NCI-H526 (cell line): Measurements from ENCODE around the gene MYO15A.

Experiments used
- DNase-seq, 2 experiments: peaks; one replicate each; lab custom pipeline; 2025; lab: John Stamatoyannopoulos, UW

The MYO15A gene

GRCh38 chr17:18108401-18109312 is at the start of gene MYO15A:
Gene MYO15A (plus strand): TSS chr17:18108756. CDS start chr17:18118801, 10,045 bp downstream.
- no peak for DNase-seq

- DNase-seq: no peak
These were observed 49.3 kb upstream of the MYO15A start for GRCh38 chr17:18059283-18059682.

GRCh38 chr17:18064053-18064452 is 44.5 kb upstream of the MYO15A start:
- no peak for DNase-seq

- no peak for DNase-seq
These were observed 43.0 kb upstream of the MYO15A start for GRCh38 chr17:18065546-18065945.

- no peak for DNase-seq
These were observed 41.7 kb upstream of the MYO15A start for GRCh38 chr17:18066866-18067265.

GRCh38 chr17:18069101-18069500 is 39.5 kb upstream of the MYO15A start:
- no peak for DNase-seq

GRCh38 chr17:18070861-18071340 is 37.7 kb upstream of the MYO15A start:
- no peak for DNase-seq

GRCh38 chr17:18071751-18072150 is 36.8 kb upstream of the MYO15A start:
- DNase-seq: no peak

GRCh38 chr17:18074566-18075272 is 33.8 kb upstream of the MYO15A start:
- DNase-seq: no peak

- no peak for DNase-seq
These were observed 31.6 kb upstream of the MYO15A start for GRCh38 chr17:18076936-18077335.

- no peak for DNase-seq
These were observed 29.0 kb upstream of the MYO15A start for GRCh38 chr17:18079543-18079942.

GRCh38 chr17:18084256-18084655 is 24.3 kb upstream of the MYO15A start:
- DNase-seq: no peak

- DNase-seq: peak; percentile 53 to 88
These were observed 20.7 kb upstream of the MYO15A start, which contains the start of gene DRG2 for GRCh38 chr17:18087610-18088491. Gene DRG2 (plus strand): TSS chr17:18087948. CDS start chr17:18088024, 76 bp downstream.

- DNase-seq: no peak
These were observed 18.9 kb upstream of the MYO15A start for GRCh38 chr17:18089613-18090012.

- DNase-seq: peak in 1 of 2 experiments; percentile 35
These were observed 14.7 kb upstream of the MYO15A start for GRCh38 chr17:18093616-18094408.

GRCh38 chr17:18094409-18094807 is 14.1 kb upstream of the MYO15A start:
- no peak for DNase-seq

GRCh38 chr17:18099516-18099915 is 9.0 kb upstream of the MYO15A start:
- DNase-seq: no peak

- no peak for DNase-seq
These were observed 7.9 kb upstream of the MYO15A start for GRCh38 chr17:18100616-18101015.

- DNase-seq: no peak
These were observed 6.7 kb upstream of the MYO15A start for GRCh38 chr17:18101828-18102227.

GRCh38 chr17:18102640-18103039 is 5.9 kb upstream of the MYO15A start:
- DNase-seq: no peak

GRCh38 chr17:18105027-18105426 is 3.5 kb upstream of the MYO15A start:
- no peak for DNase-seq
